Stimulated activated CD8-positive, alpha-beta memory T cell treated with anti-CD3 and anti-CD28 coated beads, Interleukin-7, amount 100 ng/mL, for 24 hours (primary cell): Measurements from ENCODE around the gene FAM118B.
"Not testable (repeated sequence)": the region's sequence is repeated elsewhere in the genome, so short reads cannot be mapped to it uniquely, and the experiment has no call there.

Source experiments
- DNase-seq: peaks from one replicate; pipeline ENCODE4 v3.0.0-alpha.2; 2020; ENCODE audit warnings: low read depth

FAM118B gene

DNA sequence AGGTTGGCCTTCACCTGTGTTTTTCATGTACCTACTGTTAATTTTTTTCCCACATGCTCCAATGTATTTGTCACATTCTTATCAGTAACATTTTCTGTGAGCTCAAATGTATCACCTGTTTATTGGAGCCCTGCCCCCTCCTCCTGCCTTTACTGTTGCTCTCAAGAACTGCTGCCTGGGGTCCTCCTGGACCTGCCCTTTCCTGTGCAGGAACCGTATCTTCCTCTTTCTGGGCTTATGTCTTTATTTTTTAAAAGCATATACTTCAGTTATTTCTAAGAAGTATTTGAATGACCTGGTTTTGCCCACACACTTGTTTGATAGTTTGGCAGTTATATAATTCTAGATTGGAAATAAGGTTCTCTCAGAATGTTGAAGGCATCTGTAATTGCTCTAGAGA, 5.9 kb downstream of the FAM118B start:
- no peak for DNase-seq

- DNase-seq: no peak
Measured at GRCh38 chr11:126219547-126219946, 8.0 kb downstream of the FAM118B start.

GRCh38 chr11:126224647-126225294, 13.2 kb downstream of the FAM118B start:
- DNase-seq: no peak

DNA sequence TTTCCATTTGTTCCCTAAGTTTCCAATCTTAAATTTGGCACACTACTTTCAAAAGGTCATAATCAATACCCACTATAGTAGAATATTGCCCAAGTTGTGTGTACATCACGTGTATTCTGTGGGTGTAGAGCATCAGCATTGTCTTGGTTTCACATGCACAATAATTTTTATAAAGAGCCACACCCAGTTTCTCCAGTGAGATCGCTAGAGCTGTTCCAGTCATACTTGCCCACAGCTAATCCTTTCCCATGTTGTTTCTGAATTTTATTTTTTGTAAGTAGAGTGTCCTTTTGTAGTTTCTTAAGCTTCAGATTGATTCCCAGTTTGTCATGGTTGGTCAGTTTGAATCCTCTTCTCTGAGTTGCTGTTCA, 13.7 kb downstream of the FAM118B start:
- DNase-seq: no peak

DNA sequence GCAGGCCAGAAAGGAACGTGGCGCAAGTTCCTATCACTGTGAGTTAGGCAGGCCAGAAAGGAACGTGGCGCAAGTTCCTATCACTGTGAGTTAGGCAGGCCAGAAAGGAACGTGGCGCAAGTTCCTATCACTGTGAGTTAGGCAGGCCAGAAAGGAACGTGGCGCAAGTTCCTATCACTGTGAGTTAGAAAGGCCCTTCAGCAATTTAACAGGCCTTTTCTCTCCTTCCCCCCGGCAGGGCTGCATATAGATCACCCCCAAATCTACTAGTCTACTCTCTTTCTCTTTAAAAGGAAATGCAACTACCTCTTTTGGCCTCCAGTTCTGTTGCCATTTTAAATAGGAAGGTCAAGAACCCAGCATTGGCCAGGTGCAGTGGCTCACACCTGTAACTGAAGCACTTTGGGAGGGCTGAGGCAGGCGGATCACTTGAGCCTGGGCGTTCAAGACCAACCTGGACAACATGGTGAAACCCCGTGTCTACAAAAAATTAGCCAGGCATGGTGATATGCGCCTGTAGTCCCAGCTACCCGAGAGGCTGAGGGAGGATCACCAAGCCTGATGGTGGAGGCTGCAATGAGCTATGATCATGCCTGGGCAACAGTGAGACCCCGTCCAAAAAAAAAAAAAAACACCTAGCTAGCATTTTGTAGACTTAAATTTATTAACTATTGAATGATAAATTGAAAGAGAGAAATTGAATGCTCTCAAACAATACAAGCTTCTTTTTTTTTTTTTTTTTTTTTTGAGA, 14.9 kb downstream of the FAM118B start:
- no peak for DNase-seq

DNA sequence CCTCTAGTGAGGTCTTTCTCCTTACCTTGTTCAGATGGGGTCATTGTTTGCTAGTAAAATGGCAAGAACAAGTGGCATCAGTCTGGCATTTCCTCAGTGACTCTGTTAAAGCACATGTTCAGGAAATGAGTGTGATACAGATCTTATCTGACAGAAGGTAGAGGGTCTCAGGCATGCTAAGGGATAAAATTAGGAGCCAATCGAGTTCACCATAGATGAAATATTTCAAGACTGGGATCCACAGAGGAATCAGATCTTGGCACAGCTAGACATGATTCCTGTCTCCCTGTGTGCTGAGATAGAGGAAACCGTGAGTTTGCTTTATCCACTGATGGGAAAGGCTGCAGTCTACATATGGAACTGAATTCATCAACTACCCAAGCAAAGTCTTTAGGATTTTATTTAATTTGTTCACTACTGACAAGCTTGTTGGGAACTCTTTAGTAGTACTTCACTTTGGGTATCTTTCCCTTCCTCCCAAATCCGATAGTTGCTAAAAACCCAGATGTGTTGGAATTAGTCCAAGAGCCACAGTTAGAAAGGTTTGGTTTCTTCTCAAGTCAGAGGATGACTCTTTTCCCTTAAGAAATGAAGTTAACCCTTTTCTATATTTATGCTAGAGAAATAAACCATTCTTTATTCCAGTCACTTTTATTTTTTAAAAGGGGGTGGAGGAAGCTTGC, 18.4 kb downstream of the FAM118B start:
- no peak for DNase-seq

GRCh38 chr11:126231725-126232459, 20.3 kb downstream of the FAM118B start:
- DNase-seq: no peak

DNA sequence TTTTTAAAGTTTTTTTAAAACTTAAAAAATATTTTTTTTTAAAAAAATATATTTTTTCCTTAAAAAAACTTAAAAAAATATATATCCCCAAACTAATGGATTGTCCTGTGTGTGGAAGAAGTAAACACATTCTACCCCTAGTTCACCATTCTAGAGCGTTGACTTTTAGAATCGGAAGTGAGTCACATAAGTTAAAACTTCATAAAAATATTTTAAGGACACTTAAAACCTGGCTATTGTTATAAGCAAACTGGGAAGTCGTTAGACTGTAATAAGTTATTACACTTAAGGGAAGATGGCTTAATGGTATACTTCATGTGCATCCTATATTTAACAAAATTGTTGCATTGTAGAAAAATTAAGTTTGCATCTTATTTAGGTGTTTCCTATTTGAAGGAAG, 21.1 kb downstream of the FAM118B start:
- no peak for DNase-seq

GRCh38 chr11:126233391-126233790, 21.8 kb downstream of the FAM118B start:
- DNase-seq: no peak

DNA sequence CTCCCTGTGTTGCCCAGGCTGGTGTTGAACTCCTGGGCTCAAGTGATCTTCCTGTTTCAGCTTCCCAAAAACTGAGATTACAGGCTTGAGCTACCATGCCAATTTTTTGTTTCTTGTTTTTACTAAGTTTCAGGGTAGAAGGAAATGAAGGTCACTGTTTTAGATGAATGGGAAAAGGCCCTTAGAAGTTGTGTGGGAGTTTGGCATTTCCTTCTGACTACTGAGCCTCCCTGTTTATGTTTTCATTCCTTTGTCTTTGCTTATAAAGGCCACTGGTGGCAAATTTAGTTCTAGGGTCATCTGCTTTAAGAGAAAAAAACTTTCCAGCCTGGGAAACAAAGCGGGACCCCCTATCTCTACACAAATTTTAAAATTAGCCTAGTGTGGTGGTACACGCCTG, 35.1 kb downstream of the FAM118B start:
- no peak for DNase-seq

- DNase-seq: no peak
Measured at GRCh38 chr11:126253265-126253664, 41.7 kb downstream of the FAM118B start.

GRCh38 chr11:126254819-126255218, 43.2 kb downstream of the FAM118B start:
- no peak for DNase-seq

GRCh38 chr11:126255507-126255906, 43.9 kb downstream of the FAM118B start:
- not testable (repeated sequence) for DNase-seq

- DNase-seq: no peak
Measured at GRCh38 chr11:126256216-126256615, 44.6 kb downstream of the FAM118B start.

GRCh38 chr11:126257144-126257543, 45.6 kb downstream of the FAM118B start:
- no peak for DNase-seq

GRCh38 chr11:126257764-126258163, 46.2 kb downstream of the FAM118B start:
- DNase-seq: no peak

DNA sequence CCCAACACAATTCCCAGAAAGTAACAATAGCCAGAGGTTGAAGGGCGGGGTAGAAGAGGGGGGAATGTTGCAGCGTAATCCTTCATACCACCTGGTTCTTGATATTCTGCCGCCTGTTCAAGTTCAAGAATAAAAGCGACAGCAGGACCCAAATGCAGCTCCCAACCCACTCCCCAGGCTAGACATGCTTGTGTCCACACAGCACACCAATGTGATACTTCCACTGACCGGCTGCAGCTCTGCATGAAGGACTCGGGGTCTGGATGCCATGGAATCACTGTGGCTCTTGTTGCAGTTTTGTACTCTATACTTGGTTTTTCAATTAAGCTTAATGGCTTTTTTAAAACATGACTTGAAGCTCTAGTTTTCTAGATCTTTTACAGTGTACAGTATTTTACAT, 50.6 kb downstream of the FAM118B start:
- DNase-seq: no peak

GRCh38 chr11:126263489-126263888, 51.9 kb downstream of the FAM118B start:
- DNase-seq: no peak

DNA sequence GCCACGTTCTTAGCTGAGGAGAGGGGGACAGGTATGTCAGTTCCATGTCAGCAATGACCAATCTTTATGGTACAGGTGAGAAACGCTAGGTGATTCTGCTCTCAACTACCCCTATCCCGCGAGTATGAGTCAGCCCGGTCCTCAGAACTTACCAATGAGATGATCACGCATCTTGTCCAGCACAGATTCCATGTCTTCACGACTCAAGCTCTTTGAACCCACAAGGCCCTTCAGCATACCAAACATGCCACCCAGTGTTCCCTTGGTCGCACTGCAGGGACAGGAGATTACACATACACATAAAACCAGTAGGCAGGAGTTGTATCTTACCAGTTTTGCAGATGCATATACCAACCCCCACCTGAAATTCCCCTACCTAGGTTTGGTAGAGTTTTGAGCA, 54.2 kb downstream of the FAM118B start:
- no peak for DNase-seq

GRCh38 chr11:126267650-126268049, 56.1 kb downstream of the FAM118B start:
- DNase-seq: no peak

DNA sequence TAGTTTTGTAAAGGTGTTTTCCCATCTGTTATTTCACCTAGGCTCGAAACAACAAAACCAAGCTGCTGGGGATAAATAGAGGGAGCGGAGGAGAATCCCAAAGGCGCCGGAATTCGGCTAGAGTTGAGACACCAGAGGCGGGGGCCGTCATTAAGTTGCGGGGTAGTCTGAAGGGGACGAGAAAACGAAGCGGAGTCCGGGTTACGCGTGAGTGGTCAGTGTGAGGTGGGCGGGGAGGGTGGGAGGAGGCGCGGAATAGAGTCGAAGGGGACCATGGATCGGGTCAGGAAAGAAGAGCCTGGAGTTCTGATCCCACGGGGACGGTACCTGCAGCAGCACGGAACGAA, 56.8 kb downstream of the FAM118B start:
- DNase-seq: no peak

GRCh38 chr11:126268708-126269579, 57.4 kb downstream of the FAM118B start, which contains the start of the genes FOXRED1 and SRPRA:
Gene FOXRED1, plus strand, starts transcription at chr11:126269154. Its CDS starts 53 bp downstream, at chr11:126269207.
Gene SRPRA, minus strand, starts transcription at chr11:126268895. Its CDS starts 91 bp downstream, at chr11:126268804.
- peak; percentile 99 for DNase-seq
